Measurements from ENCODE around the gene GNG2. TPM values are rescaled to one million over a fixed set of nuclear protein-coding genes. Genes with fewer than 3 reads are reported as not detected.

The GNG2 gene
- total RNA-seq, 1 experiment from 2014 or later = 5.1 TPM

GRCh38 chr14:51855234-51855633 is 5.2 kb upstream of the GNG2 start:
- DNase-seq (ENCODE audit: low read depth) = no peak

GRCh38 chr14:51856792-51857296 is 3.6 kb upstream of the GNG2 start:
- no peak for DNase-seq (ENCODE audit: low read depth)

- DNase-seq (ENCODE audit: low read depth) = no peak
Measured at GRCh38 chr14:51859131-51859530, 1.3 kb upstream of the GNG2 start.

GRCh38 chr14:51860825-51861499 is 550 bp downstream of the GNG2 start:
- DNase-seq (ENCODE audit: low read depth) = no peak

GRCh38 chr14:51862176-51862796 is 1.9 kb downstream of the GNG2 start:
- DNase-seq (ENCODE audit: low read depth) = no peak

GRCh38 chr14:51862860-51863259 is 2.4 kb downstream of the GNG2 start:
- DNase-seq (ENCODE audit: low read depth) = no peak

- no peak for DNase-seq (ENCODE audit: low read depth)
Measured at GRCh38 chr14:51865953-51866747, 5.7 kb downstream of the GNG2 start.

- no peak for DNase-seq (ENCODE audit: low read depth)
Measured at GRCh38 chr14:51867741-51868140, 7.3 kb downstream of the GNG2 start.

GRCh38 chr14:51868405-51868804 is 8.0 kb downstream of the GNG2 start:
- no peak for DNase-seq (ENCODE audit: low read depth)

- DNase-seq (ENCODE audit: low read depth) = no peak
Measured at GRCh38 chr14:51869411-51870100, 9.1 kb downstream of the GNG2 start.

GRCh38 chr14:51870606-51871005 is 10.2 kb downstream of the GNG2 start:
- DNase-seq (ENCODE audit: low read depth) = no peak

- DNase-seq (ENCODE audit: low read depth) = no peak
Measured at GRCh38 chr14:51871846-51872245, 11.4 kb downstream of the GNG2 start.

- DNase-seq (ENCODE audit: low read depth) = no peak
Measured at GRCh38 chr14:51872396-51872795, 12.0 kb downstream of the GNG2 start.

- DNase-seq (ENCODE audit: low read depth) = peak; percentile 89
Measured at GRCh38 chr14:51873221-51873893, 12.9 kb downstream of the GNG2 start.

- DNase-seq (ENCODE audit: low read depth) = no peak
Measured at GRCh38 chr14:51877810-51878209, 17.4 kb downstream of the GNG2 start.

GRCh38 chr14:51879170-51879569 is 18.8 kb downstream of the GNG2 start:
- DNase-seq (ENCODE audit: low read depth) = no peak

- DNase-seq (ENCODE audit: low read depth) = no peak
Measured at GRCh38 chr14:51880835-51881580, 20.6 kb downstream of the GNG2 start.

GRCh38 chr14:51881636-51882035 is 21.2 kb downstream of the GNG2 start:
- no peak for DNase-seq (ENCODE audit: low read depth)

GRCh38 chr14:51883232-51883631 is 22.8 kb downstream of the GNG2 start:
- no peak for DNase-seq (ENCODE audit: low read depth)

Measured in HT1080 (cell line).